Stomach (tissue), 4 donors: ENCODE data around the gene MAGEB16.

Experiments
- CTCF ChIP-seq, 7 experiments: fragments of 450-650 bp in 4 of 7; fragments of 200-600 bp in 3 of 7; sonication (generic) in 3 of 7; IDR thresholded peaks; one replicate each; pipeline ENCODE4 v1.5.1; 2016 to 2019; ENCODE audit warnings: antibody characterized with exemption in 7 of 7, control low read depth in 2 of 7, mild to moderate bottlenecking in 1 of 7
- EP300 ChIP-seq: sonication (generic); formaldehyde crosslinking; IDR thresholded peaks from one replicate; pipeline ENCODE4 v1.6.1; 2017; ENCODE audit warnings: antibody characterized with exemption
- POLR2A ChIP-seq, 4 donors: fragments of 450-650 bp; IDR thresholded peaks; one replicate each; pipeline ENCODE4 v1.6.1; 2016; ENCODE audit warnings: antibody characterized with exemption in 4 of 4, control low read depth in 2 of 4, mild to moderate bottlenecking in 1 of 4, moderate library complexity in 1 of 4
- POLR2AphosphoS5 ChIP-seq, 3 donors: sonication (generic); formaldehyde crosslinking; IDR thresholded peaks; one replicate each; pipeline ENCODE4 v1.6.1; 2016; ENCODE audit warnings: antibody characterized with exemption in 3 of 3

DNA sequence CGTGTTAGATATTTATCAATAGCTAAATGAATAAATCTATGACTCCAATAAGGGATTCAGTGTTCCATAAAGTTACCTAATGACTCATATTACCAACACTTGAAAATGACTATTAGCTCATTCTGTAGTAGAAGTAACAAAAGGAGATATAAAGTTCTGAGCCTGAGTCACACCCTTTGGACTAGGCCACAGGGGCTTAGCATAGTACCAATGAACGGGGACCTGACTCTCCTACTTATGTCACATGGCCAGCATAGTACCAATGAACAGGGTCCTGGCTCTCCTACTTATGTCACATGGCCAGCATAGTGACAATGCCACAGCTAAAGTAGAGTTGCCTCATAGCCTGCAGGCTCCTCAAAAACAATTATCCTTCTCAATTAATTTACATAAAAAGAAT lies 43.7 kb downstream of the MAGEB16 start:
- TF ChIP-seq POLR2A (IDR thresholded peaks at IDR 0.05) (no peak), EP300 (no peak), POLR2AphosphoS5 (IDR thresholded peaks at IDR 0.05) (no peak), CTCF (IDR thresholded peaks at IDR 0.05) (no peak)
